ENCODE data around the gene SRSF1.
"Not testable (repeated sequence)": the region's sequence is repeated elsewhere in the genome, so short reads cannot be mapped to it uniquely, and the experiment has no call there.

Gene SRSF1

DNA sequence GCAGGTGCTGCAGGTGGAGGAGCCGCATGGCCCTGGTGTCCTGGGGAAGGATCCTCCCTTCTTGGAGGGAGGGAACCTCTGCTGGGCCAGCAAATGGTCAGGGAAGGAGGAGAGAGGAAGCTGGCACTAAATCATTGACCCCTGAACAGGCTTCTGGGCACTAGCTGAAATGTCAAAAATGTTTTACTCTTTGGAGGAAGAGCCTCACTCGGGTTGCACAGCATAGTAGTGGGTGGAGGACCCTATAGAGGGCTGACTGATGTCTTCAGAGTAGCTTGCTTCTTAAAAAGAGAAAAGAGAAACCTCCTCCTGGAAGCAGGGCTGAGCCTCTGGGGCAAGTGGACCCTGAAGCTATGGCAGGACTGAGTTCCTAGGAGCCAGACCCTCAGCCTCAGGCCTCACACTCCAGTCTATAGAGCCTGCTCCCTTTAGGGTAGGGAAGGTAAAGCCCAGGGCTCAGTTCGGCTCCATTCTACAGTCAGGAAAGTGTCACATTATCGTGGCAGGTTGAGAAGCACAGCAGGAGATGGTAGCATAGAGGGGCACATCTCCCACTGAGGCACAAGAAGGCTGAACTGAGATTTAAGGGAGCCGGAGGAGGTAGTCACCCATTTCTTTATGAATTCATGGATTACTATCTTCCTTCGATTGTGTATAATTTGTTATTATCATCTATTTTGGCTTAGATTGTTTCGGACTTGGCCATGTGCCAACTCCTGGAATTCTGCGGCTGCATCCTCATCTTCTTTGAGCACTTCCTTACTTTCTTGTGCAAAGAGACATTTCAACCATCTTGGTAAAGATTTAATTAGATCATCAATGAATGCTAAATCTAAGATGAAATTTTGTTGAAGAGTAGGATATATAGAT, 44.5 kb downstream of the SRSF1 start:
- DNase-seq, result no peak

DNA sequence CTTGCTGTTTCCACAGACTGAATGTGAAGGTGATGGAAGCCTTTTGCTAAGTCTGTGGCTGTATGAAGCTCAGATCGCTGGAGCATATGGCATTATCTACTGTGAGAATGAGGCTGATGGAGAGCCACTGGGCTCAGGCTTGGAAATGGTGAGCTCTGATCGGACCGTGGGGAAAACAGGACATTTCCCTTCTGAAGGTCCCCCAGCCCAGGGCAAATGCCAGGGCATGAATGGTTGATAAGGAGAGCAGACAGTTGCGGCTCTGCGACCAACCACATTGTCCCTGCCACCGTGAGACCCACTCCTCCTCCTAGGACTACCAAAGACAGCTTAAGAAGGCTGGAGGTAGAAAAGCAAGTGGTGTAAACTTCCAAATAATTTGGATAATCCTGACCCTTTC, 47.1 kb downstream of the SRSF1 start:
- no peak for DNase-seq

DNA sequence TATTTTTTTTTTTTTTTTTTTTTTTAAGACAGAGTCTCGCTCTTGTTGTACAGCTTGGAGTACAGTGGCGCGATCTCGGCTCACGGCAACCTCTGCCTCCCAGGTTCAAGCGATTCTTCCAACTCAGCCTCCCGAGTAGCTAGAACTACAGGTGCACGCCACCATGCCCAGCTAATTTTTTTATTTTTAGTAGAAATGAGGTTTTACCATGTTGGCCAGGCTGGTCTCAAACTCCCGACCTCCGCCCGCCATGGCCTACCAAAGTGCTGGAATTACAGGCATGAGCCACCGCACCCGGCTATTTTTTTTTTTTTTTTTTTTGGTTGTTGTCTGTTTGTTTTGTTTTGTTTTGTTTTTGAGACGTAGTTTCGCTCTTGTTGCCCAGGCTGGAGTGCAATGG, 48.7 kb downstream of the SRSF1 start:
- not testable (repeated sequence) for DNase-seq

DNA sequence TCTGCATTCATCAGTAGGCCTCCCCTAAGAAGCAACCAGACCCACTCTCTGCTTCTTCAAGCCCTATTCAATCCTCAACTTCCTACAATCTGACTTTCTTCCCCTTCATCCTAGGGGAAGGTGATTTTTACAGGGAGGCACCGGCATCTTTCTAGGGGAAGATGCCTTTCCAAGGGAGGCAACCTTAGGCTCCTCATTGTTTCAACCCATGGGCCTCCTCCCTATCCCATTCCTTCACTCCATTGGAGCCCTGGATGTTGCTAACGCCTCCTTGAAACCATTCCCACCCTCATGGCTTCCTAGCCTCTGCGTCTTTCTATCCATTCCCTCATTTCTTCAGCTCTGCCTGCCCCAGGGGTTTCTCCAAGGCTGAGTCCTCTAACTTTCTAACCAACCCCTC, 49.2 kb downstream of the SRSF1 start:
- DNase-seq, result no peak

DNA sequence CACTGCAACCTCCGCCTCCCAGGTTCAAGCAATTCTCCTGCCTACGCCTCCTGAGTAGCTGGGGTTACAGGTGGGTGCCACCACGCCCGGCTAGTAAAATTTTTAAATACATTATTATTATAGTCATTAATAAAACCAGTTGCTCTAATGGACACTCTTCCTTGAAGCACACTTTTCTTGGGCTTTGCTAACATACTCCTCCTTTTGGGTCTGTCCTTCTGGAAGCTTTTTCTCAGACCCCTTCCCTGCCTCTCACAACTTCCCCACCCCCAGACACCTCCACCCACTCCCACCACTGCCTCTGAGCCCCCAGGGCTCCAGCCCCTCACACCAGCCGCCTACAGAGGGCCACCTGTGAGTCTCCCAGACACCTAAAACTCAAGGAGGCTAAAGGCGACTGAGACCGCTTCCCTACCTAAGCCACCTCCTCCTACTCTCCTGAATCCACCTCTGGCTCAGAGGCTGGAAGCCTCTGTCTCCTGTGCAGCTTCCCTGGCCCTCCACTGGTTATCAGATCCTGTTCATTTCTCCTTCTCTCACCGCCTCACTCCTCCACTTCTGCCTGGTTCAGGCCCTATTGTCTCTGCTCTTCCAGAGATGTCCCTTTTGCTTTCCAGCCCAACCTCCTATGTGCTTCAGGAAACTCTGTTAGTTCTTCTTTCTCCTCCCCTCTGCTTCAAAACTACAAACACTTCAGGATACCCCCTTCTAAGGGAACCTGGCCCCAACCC, 49.8 kb downstream of the SRSF1 start:
- DNase-seq, result no peak

DNA sequence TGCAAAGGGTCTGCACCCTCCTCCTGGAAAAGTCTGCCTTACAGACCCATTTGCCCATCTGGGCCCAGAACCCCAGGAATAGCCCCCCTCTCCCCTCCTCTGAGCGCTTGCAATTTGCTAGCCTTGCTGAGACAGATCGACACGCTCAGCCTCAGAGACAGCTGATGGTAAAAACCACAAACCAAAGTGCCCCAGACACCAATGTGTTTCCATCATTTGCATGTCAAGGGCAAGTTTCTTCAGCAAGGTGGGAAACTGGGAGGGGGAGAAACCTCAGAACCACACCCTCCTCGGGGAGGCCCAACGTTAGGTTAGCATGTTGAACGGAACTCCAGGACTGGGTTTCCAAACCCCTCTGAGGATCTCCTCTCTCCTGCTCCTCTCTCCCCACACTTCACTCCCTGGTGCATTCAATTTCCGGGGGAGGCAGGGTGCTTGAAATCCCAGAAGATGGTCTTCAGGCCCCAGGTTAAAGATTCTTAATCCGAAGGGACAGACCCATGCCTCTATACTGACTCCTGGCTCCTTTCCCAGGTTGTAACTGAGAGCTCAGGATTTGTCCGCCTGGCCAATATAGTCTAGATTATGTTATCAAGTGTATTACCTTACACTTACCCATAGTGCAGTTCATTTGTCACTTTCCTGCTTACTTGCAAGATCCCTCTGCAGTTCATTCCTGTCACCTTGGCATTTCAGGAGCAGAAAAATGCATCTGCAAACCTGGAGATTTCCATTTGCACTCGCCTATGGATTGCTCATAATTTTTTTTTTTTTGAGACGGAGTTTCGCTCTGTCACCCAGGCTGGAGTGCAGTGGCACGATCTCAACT, 50.5 kb downstream of the SRSF1 start:
- no peak for DNase-seq

DNA sequence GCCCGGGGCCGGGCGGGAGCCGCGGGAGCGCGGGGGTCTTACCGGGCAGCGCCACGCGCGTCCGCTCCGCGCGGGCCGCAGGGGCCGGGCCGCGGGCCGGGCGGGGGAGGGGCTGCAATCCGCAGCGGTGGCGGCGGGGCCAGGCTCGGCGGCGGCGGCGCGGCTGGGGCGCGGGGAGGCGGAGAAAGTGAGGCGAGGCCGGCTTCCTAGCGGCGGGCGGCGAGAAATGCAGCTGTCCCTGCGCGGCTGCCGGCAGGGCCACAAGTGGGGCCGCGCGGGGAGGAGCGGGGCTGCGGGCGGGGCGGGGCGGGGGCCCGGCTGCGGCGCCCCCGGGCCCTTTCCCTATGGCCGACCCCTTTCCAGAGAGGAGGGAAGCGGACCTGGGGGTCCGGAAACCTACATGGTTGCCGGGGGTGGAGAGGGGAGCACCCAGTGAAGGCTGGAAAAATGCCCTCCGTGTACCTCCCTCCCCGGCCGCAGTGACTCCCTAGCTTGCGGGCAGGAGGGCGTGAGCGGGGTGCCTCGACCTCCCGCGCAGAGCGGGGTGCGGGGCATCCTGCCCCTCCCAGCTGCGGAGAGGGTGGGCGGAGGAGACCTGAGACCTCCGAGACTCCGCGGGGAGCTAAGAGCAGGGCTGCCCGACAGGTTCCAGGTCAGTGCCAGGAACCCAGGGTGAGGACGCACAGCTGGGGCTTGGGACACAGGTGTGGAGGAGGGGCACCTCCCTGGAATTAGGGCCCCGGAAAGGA, 51.7 kb downstream of the SRSF1 start, which contains the start of gene CUEDC1:
Gene CUEDC1, minus strand, starts transcription at position 230 of the 749 bp plus-strand sequence. CDS start 69,848 bp downstream, outside the sequence.
- DNase-seq, result peak; percentile 16

DNA sequence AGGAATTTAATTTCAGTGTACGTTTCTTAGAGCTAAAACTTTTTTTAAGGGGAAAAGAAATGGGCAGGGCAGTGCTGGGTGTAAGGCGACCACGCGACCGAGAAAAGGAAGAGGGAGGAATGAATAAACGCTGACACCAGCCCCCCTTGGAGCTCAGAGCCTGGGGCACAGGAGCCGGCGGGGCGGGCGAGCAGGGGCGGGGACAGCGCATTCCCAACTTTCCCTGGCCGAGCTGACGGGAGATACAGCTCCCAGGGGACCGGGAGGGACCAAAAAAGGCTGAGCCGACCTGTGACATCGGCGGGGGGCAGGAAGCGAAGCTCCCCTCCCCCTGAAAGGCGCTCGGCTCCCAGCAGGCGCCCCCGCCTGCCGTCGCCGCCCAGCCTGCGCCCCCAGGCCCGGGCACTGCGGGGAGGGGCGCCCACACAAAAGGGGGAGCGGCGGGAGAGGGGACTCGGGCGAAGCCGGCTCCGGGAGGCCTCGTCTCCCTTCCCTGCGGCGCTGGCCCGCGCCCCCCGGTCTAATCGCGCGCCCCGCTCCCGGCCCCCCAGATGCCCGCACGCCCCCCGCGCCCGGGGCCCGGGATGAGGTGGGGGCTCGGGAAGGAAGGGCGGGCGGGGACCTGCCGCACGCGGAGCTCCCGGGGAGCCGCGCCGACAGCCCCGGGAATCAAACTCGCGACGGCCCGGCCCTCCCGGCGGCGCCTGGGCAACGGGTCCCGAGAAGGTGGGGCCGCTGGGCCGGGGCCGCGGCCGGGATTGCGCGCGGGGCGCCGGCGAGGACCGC, 52.5 kb downstream of the SRSF1 start:
- peak; percentile 45 for DNase-seq

DNA sequence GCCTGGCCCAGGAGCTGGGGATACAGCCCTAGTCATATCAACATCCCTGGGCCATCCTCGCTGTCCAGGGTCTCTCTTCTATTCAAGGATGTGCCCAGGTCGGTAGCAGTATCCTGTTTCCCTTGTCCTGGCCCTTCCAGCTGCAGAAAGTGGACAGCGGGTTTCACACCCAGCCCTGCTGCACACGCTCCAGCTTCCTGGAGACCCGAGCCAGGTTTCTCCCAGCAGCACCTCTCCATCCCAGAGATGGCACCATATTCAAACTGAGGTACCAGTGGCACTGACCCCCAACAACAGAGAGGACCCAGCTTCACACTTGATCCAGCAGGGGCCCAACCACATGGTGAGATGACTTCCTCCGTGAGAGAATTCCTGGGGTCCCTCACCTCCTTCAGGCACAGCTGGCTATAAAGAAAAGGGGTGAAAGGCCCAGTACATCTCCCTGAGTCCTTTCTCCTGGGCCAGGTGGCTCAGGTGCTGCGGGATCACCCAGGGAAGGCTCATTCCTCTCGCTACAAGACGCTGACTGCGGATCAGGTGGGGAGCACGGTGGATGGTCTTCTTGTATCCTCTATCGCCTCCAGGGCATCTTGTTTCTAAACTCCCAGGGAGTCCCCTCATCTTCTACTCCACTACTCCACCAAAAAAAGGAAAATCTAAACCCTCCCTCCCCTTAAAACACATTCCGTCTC, 53.2 kb downstream of the SRSF1 start:
- DNase-seq, result no peak

All from NCI-H1694 treated with DMSO at 0.1 percent for 48 hours (cell line).